HepG2 (cell line): Measurements from ENCODE around the gene CAMK2G. TPM values are rescaled to one million over a fixed set of nuclear protein-coding genes. Genes with fewer than 3 reads are reported as not detected.
A peak's percentile ranks its signal among the peaks of the same experiment; 100 is the strongest.

Source experiments
- AGO2 ChIP-seq: fragments of 200-400 bp; formaldehyde crosslinking; optimal IDR thresholded peaks from 2 replicates; pipeline ENCODE3; 2017; ENCODE audit warnings: mild to moderate bottlenecking, low read depth, low read length, moderate library complexity
- DZIP1 ChIP-seq: sonication (generic); formaldehyde crosslinking; IDR thresholded peaks from 2 replicates; pipeline ENCODE4 v1.5.0; 2020; ENCODE audit warnings: mild to moderate bottlenecking, missing genetic modification reagents
- EP300 ChIP-seq, 3 experiments: sonication (generic) in 1 of 3; formaldehyde crosslinking in 1 of 3; IDR thresholded peaks; 2 replicates each; pipeline versions ENCODE4 v1.5.1 to v1.6.1; 2011 to 2020; ENCODE audit warnings: low read depth in 2 of 3, low read length in 2 of 3, borderline replicate concordance in 1 of 3, improper control_type of control experiment in 1 of 3, mild to moderate bottlenecking in 1 of 3, missing genetic modification reagents in 1 of 3, moderate library complexity in 1 of 3
- ETV5 ChIP-seq: IDR thresholded peaks from 2 replicates; pipeline ENCODE4 v1.6.1; 2018; ENCODE audit warnings: missing biosample characterization, missing genetic modification reagents, inconsistent platforms, borderline replicate concordance
- FOXO1 ChIP-seq: sonication (generic); formaldehyde crosslinking; IDR thresholded peaks from 2 replicates; pipeline ENCODE4 v1.4.0; 2020; ENCODE audit warnings: missing genetic modification reagents
- HMG20B ChIP-seq: conservative IDR thresholded peaks from 2 replicates; pipeline ENCODE4 v1.6.1; 2016; ENCODE audit warnings: missing genetic modification reagents, missing compliant biosample characterization
- HNF4G ChIP-seq, 2 experiments: sonication (generic) in 1 of 2; formaldehyde crosslinking in 1 of 2; IDR thresholded peaks; 2 replicates each; pipeline versions ENCODE4 v1.4.0 to v1.6.1; 2011 to 2020; ENCODE audit warnings: borderline replicate concordance in 2 of 2, low read depth in 2 of 2, mild to moderate bottlenecking in 2 of 2, low read length in 1 of 2, missing genetic modification reagents in 1 of 2, moderate library complexity in 1 of 2
- MAX ChIP-seq: IDR thresholded peaks from 2 replicates; pipeline ENCODE4 v1.6.1; 2012; ENCODE audit warnings: inconsistent platforms
- MIER2 ChIP-seq: IDR thresholded peaks from 2 replicates; pipeline ENCODE4 v1.6.1; 2016; ENCODE audit warnings: missing biosample characterization, missing genetic modification reagents
- NFATC3 ChIP-seq: sonication (generic); formaldehyde crosslinking; IDR thresholded peaks from 2 replicates; pipeline ENCODE4 v1.5.1; 2020; ENCODE audit warnings: mild to moderate bottlenecking, missing genetic modification reagents
- NONO ChIP-seq, 2 experiments: fragments of 450-650 bp in 1 of 2; sonication (generic) in 1 of 2; formaldehyde crosslinking in 1 of 2; IDR thresholded peaks in 1 of 2; conservative IDR thresholded peaks in 1 of 2; 2 replicates each; pipeline versions ENCODE4 v1.6.1 to v1.8.0; 2017 to 2022; ENCODE audit warnings: mild to moderate bottlenecking in 1 of 2, missing genetic modification reagents in 1 of 2, moderate library complexity in 1 of 2
- RORA ChIP-seq: sonication (generic); formaldehyde crosslinking; IDR thresholded peaks from 2 replicates; pipeline ENCODE4 v1.5.0; 2020; ENCODE audit warnings: mild to moderate bottlenecking, missing genetic modification reagents, moderate library complexity
- SOX6 ChIP-seq, 2 experiments: fragments of 450-650 bp in 1 of 2; sonication (generic) in 1 of 2; formaldehyde crosslinking in 1 of 2; IDR thresholded peaks; 2 replicates each; pipeline versions ENCODE4 v1.4.0 to v1.6.1; 2017 to 2020; ENCODE audit warnings: antibody characterized with exemption in 1 of 2, mild to moderate bottlenecking in 1 of 2, missing genetic modification reagents in 1 of 2
- ZNF501 ChIP-seq: sonication (generic); formaldehyde crosslinking; IDR thresholded peaks from 2 replicates; pipeline ENCODE4 v1.5.1; 2020; ENCODE audit warnings: mild to moderate bottlenecking, moderate library complexity, missing genetic modification reagents
- ZNF790 ChIP-seq: sonication (generic); formaldehyde crosslinking; IDR thresholded peaks from 2 replicates; pipeline ENCODE4 v1.8.0; 2022; ENCODE audit warnings: missing genetic modification reagents, mild to moderate bottlenecking, borderline replicate concordance
- ZNF816 ChIP-seq: sonication (generic); formaldehyde crosslinking; IDR thresholded peaks from 2 replicates; pipeline ENCODE4 v1.8.0; 2022; ENCODE audit warnings: missing genetic modification reagents, mild to moderate bottlenecking, borderline replicate concordance
- ZNF878 ChIP-seq: sonication (generic); formaldehyde crosslinking; IDR thresholded peaks from 2 replicates; pipeline ENCODE4 v1.8.1; 2023; ENCODE audit warnings: mild to moderate bottlenecking, missing genetic modification reagents, moderate library complexity
- polyA plus RNA-seq, 8 experiments: library from polyadenylated mRNA; depleted of rRNA in 3 of 8; stranded (reverse) in 7 of 8; unstranded in 1 of 8; fragments of >200 nt; fragmentation: Illumina TruSeq in 4 of 8; extraction: Trizol in 4 of 8; gene quantifications; 2 replicates each; pipeline versions ENCODE4 v1.2.1 to v1.2.3, GENCODE V29; 2011 to 2016; ENCODE audit warnings: low read depth in 4 of 8, missing spikeins in 1 of 8, mixed read lengths in 1 of 8; ENCODE audit not compliant: insufficient read depth in 1 of 8
- total RNA-seq, 5 experiments: library from RNA; depleted of rRNA; stranded (reverse); fragments of >200 nt; fragmentation: Illumina TruSeq; extraction: Trizol; gene quantifications; 2 replicates each; pipeline ENCODE4 v1.2.3, GENCODE V29; 2016; ENCODE audit warnings: low read depth in 1 of 5
- TF ChIP-seq, protein P1 (sequence below): sonication (generic); formaldehyde crosslinking; IDR thresholded peaks from 2 replicates; pipeline ENCODE4 v1.5.0; 2020; ENCODE audit warnings: mild to moderate bottlenecking, missing genetic modification reagents, borderline replicate concordance
- TF ChIP-seq, protein P2 (sequence below): sonication (generic); formaldehyde crosslinking; IDR thresholded peaks from 2 replicates; pipeline ENCODE4 v1.5.1; 2020; ENCODE audit warnings: missing genetic modification reagents, mild to moderate bottlenecking, borderline replicate concordance

The CAMK2G gene
- total and polyA plus RNA-seq, 2 of the 13 experiments (the other 11 are each of a cell fraction or from before 2014, with no cell fraction given): 15.9 to 18.8 TPM

GRCh38 chr10:73910764-73911552, 36.6 kb upstream of the CAMK2G start, which contains the start of gene PLAU (continued):
- no peak for TF ChIP-seq NFATC3
- 0 out of 2 replicates have a peak, but pooled peaks have one; percentile 20 for TF ChIP-seq MAX
- no peak for TF ChIP-seq EP300 (IDR thresholded peaks at IDR 0.05; ENCODE audit: low read depth in 2 of 2, low read length in 2 of 2)
- TF ChIP-seq EP300 (CRISPR knock-in tag; IDR thresholded peaks at IDR 0.05; ENCODE audit: borderline replicate concordance): no peak
- TF ChIP-seq DZIP1 (CRISPR knock-in tag): no peak
- TF ChIP-seq, protein P1, sequence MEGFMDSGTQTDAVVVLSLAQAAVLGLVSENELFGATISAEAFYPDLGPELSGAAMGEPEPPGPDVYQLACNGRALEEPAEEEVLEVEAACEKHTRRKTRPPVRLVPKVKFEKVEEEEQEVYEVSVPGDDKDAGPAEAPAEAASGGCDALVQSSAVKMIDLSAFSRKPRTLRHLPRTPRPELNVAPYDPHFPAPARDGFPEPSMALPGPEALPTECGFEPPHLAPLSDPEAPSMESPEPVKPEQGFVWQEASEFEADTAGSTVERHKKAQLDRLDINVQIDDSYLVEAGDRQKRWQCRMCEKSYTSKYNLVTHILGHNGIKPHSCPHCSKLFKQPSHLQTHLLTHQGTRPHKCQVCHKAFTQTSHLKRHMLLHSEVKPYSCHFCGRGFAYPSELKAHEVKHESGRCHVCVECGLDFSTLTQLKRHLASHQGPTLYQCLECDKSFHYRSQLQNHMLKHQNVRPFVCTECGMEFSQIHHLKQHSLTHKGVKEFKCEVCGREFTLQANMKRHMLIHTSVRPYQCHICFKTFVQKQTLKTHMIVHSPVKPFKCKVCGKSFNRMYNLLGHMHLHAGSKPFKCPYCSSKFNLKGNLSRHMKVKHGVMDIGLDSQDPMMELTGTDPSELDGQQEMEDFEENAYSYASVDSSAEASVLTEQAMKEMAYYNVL (CRISPR knock-in tag): 0 out of 2 replicates have a peak, but pooled peaks have one; percentile 23
- TF ChIP-seq FOXO1 (CRISPR knock-in tag): no peak
- no peak for TF ChIP-seq HNF4G (IDR thresholded peaks at IDR 0.05; ENCODE audit: borderline replicate concordance, low read depth, low read length)
- no peak for TF ChIP-seq HNF4G (CRISPR knock-in tag; IDR thresholded peaks at IDR 0.05; ENCODE audit: borderline replicate concordance, low read depth)
- TF ChIP-seq ZNF878: no peak
- TF ChIP-seq AGO2: peak; percentile 39
- no peak for TF ChIP-seq NONO (IDR thresholded peaks at IDR 0.05)
- TF ChIP-seq NONO (CRISPR knock-in tag; conservative IDR thresholded peaks at IDR 0.05): no peak
- no peak for TF ChIP-seq SOX6 (IDR thresholded peaks at IDR 0.05)
- 0 out of 2 replicates have a peak, but pooled peaks have one; percentile 5 for TF ChIP-seq SOX6 (CRISPR knock-in tag; IDR thresholded peaks at IDR 0.05)
- no peak for TF ChIP-seq ZNF790 (CRISPR knock-in tag)
- TF ChIP-seq, protein P2, sequence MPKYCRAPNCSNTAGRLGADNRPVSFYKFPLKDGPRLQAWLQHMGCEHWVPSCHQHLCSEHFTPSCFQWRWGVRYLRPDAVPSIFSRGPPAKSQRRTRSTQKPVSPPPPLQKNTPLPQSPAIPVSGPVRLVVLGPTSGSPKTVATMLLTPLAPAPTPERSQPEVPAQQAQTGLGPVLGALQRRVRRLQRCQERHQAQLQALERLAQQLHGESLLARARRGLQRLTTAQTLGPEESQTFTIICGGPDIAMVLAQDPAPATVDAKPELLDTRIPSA (CRISPR knock-in tag): no peak
- TF ChIP-seq ZNF816 (CRISPR knock-in tag): no peak
- no peak for TF ChIP-seq HMG20B (CRISPR knock-in tag)
- peak; percentile 23; the same call in 1 of the 2 replicates for TF ChIP-seq ZNF501 (CRISPR knock-in tag)
- TF ChIP-seq RORA: no peak
- 0 out of 2 replicates have a peak, but pooled peaks have one; percentile 29 for TF ChIP-seq ETV5
- no peak for TF ChIP-seq MIER2 (CRISPR knock-in tag)
